ENCODE measurements around the gene AKAP13.

The AKAP13 gene

GRCh38 chr15:85443593-85444087 is 63.2 kb downstream of the AKAP13 start:
- peak; percentile 14 for DNase-seq (ENCODE audit: low spot score)

- DNase-seq (ENCODE audit: low spot score): no peak
These were observed 63.8 kb downstream of the AKAP13 start for GRCh38 chr15:85444122-85444745.

DNA sequence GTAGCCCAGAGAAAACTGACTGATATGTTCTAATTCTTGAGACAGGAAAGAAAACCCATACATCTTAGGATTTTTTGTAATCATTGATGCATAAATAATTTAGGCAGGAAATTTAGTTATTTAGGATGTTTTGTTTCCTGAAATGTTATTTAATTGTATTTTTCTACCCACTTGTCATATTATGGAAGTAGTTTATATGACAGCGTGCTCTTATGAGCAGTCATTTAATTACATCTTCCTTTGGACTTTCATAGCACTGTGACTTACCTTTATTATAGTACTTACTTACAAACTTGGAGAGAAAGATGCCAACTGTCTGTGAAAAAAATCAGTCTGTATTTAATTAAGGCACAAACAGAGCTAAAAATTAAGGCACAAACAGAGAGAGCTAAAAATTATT is 65.0 kb downstream of the AKAP13 start:
- no peak for DNase-seq (ENCODE audit: low spot score)

DNA sequence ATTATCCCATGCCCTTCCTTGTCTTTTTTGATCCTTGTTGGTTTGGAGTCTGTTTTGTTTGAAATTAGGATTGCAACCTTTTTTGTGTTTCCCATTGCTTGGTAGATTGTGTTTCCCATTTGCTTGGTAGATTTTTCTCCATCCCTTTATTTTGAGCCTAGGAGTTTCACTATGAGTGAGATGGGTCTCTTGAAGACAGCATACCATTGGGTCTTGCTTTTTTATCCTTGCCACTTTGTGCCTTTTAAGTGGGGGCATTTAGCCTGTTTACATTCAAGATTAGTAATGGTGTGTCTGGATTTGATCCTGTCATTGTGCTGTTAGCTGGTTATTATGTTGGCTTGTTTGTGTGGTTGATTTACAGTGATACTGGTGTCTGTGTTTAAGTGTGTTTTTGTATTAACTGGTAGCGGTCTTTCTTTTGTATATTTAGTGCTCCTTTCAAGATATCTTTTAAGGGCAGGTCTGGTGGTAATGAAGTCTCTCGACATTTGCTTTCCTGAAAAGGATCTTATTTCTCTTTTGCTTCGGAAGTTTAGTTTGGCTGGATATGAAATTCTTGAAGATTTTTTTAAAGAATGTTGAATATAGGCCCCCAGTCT is 70.8 kb downstream of the AKAP13 start:
- no peak for DNase-seq (ENCODE audit: low spot score)

DNA sequence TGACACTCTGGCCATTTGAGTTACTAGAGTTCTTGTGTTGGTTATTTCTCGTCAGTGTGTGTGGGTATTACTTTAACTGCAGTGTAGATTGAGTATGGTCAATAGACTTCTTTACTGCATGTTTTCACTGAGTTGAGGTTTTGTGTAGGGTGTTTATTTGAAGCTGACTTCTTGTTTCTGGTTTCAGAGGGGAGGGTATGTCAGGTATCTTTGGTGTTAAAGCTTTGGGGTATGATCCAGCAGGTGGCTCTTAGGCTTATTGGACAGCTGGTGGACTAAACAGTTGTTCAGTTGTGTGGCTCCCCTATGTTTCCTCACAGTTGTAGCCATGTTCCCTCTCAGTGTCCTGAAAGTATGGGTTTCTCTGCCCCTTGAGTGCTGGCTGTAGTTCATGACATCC is 72.0 kb downstream of the AKAP13 start:
- no peak for DNase-seq (ENCODE audit: low spot score)

- no peak for DNase-seq (ENCODE audit: low spot score)
These were observed 72.9 kb downstream of the AKAP13 start for GRCh38 chr15:85453144-85453872.

DNA sequence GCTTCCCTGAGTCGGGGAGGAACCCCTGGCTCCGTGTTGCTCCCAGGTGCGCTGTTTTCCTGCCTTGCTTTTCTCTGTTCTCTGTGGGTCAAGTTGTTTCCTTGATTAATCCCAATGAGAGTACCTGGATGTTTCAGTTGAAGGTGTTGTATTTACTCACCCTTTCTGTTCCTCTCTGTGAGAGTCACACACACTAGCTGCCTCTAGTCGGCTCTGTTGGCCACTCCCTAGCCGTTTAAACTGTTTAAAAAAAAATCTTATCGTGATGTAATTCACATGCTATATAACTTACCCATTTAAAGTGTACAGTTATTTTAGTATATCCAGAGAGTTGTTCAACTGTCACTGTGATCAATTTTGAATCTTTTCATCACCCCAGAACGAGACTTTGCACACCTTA is 74.0 kb downstream of the AKAP13 start:
- no peak for DNase-seq (ENCODE audit: low spot score)

DNA sequence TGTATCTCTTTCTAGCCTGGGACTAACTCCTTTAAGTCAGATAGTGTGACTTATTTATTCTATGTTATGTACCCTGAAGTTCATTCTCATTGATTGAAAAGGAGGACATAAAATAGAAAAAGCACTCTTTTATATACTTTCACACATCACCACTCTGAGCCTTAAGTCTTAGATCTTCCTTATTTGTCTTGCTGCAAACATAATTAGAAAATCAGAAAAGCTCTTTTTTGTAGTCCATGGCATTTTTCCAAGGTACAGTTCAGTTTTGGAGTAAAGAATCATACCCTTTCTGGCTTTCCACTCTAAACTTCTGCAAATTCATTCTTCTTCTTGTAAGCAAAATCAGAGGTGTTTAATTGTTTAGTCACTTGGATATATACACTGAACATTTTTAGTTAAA is 75.5 kb downstream of the AKAP13 start:
- DNase-seq (ENCODE audit: low spot score): no peak

GRCh38 chr15:85456798-85457197 is 76.4 kb downstream of the AKAP13 start:
- DNase-seq (ENCODE audit: low spot score): no peak

DNA sequence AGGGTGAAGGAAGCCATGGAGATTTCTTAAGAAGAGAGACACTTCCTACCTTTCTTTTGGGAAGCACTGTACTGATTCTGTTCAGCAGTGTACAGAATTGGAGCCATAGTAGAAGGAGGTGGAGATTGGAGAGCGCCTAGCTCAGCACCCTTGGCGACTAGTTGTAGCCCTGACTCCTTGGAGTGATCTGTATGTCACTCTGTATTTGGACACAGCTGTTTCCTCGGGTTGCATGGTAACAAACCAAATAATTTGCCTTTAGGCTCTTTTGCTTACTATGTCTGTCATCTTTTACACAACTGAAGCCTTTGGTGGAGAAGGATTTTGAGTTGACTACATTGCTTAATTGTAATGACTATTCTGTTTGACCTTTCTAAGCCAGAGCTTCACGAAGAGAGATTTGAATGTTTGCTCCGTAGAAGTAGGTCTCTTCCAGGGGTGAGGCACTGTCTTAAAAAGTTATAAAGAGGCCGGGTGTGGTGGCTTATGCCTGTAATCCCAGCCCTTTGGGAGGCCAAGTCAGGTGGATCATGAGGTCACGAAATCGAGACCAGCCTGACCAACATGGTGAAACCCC is 77.1 kb downstream of the AKAP13 start:
- no peak for DNase-seq (ENCODE audit: low spot score)

DNA sequence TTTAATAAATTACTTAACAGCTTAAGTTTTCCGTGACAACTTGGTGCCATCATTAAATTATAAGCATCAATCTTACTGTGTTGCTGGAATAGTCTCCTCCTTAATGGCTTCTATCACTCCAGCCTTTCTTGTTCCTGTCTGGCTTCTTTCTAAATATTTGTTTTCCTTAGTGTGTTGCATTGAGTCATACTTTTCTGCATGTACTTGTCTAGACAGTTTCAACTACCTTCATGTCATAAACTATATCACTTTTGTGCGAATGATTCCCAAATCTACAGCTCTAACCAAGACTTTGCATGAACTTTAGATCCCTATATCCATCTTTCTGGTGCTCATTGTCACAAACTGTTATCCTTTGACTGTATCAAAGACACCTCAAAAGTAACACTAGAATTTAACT is 78.4 kb downstream of the AKAP13 start:
- DNase-seq (ENCODE audit: low spot score): no peak

DNA sequence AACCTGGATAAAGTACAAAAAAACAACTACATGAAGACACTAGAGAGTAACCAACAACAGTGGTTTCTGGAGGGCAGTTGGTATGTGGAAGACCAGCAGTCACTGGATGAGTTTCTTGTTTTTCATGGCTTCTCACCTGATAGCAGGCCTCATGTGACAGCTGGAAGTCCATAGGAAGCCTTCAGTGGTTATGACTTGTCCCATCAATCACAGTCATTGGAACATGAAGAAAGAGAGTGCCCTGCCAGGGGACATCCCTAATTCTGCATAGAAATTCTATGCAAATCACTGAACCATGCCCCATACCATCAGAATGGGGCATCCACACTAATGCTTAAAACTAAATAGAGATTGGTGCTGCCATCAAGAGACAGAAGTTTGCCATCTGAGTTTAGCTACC is 81.6 kb downstream of the AKAP13 start:
- DNase-seq (ENCODE audit: low spot score): no peak

DNA sequence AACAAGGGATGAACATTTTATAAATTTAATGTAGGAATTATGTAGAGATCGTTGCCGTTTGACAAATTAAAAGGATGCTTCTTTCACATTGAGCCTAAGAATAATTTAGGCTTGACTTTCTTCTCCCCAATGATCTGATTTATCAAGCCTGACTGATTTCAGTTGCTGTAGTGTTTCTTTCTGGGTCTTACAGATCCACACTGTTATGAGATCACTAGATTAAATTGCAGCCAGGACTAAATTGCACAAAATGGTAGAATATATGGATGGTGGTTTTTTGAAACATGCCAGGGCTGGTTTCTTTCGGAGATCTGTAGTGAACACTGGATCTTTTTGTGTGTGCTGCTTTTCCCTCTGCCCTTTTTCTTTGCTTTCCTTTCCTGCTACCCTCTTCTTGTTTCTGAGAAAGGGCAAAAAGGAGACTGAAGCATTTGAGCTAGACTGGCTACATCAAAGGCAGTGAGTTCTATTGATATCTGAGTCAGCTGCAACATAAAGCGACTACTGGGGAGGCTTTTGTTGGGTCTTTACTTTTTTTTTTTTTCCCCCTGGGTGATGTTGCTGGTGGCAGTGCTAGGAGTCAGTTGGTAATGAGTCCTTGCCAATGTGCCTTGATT is 83.0 kb downstream of the AKAP13 start:
- DNase-seq (ENCODE audit: low spot score): no peak

GRCh38 chr15:85463976-85464375 is 83.6 kb downstream of the AKAP13 start:
- DNase-seq (ENCODE audit: low spot score): no peak

DNA sequence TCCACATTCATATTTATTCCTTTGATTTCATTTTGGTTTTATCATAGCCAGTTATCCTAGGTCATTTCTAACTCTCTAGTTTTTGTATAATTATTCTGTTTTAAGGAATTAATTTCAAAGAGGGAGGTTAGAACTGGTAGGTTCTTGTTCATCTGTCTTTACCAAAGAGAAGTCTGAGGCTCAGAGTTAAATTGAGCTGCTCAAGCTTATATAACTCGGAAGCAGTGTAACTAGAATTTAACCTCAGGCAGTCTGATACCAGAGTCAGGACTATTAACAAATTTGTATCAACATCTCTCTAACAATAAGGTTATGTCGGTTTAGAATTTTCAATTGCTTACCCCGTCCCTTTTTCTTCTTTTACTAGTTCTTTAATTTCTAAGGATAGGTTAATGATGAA is 84.1 kb downstream of the AKAP13 start:
- DNase-seq (ENCODE audit: low spot score): no peak

DNA sequence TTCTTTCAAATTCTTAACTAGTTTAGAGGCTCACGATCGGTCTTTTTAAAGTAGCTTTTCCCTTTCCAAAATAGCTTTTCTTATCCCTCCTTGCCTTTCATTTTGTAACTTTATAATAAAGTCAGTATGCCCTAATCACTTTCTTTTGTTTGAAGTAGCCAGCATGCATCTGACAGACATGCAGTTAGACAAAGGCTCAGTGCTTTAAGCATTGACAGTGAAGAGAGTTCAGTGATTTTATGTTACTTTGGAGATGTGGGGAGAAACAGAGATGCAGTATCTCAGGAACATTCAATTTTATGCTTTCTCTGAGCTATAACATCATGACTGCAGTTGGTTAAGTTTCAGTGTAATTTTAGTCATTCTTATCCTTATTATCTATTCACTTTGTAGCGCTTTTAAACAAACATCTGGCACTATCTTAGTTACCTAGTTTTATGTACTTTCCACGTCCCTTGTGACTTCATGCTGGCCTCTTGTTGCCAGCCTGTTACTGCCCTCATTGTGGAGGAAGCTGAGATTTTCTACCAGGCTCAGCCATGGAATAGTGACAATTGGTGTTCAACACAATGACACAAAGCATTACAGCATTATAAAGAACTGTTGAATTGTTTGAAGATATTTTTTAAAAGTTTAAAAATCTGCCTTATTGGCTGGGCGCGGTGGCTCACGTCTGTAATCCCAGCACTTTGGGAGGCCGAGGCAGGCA is 90.3 kb downstream of the AKAP13 start:
- DNase-seq (ENCODE audit: low spot score): no peak

- no peak for DNase-seq (ENCODE audit: low spot score)
These were observed 91.9 kb downstream of the AKAP13 start for GRCh38 chr15:85472349-85472748.

GRCh38 chr15:85473455-85473854 is 93.1 kb downstream of the AKAP13 start:
- DNase-seq (ENCODE audit: low spot score): peak; percentile 37

- DNase-seq (ENCODE audit: low spot score): no peak
These were observed 94.4 kb downstream of the AKAP13 start for GRCh38 chr15:85474700-85475316.

- DNase-seq (ENCODE audit: low spot score): no peak
These were observed 94.9 kb downstream of the AKAP13 start for GRCh38 chr15:85475317-85475701.

- no peak for DNase-seq (ENCODE audit: low spot score)
These were observed 95.3 kb downstream of the AKAP13 start for GRCh38 chr15:85475711-85476110.

DNA sequence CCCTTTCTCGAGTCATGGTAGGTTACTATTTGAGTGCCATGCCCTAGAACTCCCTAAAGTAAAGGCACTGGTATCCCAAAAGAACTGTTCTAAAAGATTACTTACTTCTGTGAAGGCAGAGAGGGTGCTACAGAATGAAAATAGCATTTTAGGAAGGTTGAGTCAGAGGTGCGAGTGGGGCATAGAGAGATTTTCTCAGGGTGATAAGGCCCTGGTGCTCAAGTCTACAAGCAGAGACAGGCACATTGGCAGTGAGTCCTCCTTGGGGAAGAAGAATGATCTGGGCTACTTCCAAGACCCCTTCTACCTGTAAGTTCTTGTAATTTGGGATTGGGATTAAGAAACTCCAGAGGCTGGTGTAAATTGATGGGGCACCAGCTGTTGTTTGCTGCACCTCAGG is 96.7 kb downstream of the AKAP13 start:
- no peak for DNase-seq (ENCODE audit: low spot score)

All from AG08396 (cell line).